Embryonic facial prominence (tissue), 1 donor: ENCODE measurements around the gene ADAMTSL2.
"Not testable (repeated sequence)": the region's sequence is repeated elsewhere in the genome, so short reads cannot be mapped to it uniquely, and the experiment has no call there.

Source experiments
- DNase-seq: peaks from one replicate; pipeline ENCODE4 v3.0.0-alpha.2; 2016; ENCODE audit errors: extremely low spot score

ADAMTSL2 gene

GRCh38 chr9:133558191-133559126 lies 24.0 kb downstream of the ADAMTSL2 start:
- no peak for DNase-seq

DNA sequence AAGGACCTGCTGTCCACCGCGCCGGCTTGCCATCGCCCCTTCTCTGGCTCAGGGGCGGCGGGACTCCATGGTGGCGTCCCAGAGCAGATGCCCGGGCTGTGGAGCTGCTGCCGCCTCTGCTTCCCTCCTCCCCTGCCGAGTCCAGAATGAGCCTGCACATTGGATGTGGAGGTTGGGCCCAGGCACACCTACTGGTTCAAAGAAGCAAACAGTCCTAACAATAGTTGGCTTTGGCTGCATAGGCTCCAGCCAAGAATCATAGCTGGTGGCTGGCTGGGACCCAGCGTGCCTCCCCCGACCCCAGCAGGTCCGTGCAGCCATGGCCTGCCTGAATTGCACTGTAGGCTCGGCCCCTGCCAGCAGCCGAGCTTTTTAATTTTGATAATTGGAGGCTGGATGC lies 25.8 kb downstream of the ADAMTSL2 start:
- no peak for DNase-seq

DNA sequence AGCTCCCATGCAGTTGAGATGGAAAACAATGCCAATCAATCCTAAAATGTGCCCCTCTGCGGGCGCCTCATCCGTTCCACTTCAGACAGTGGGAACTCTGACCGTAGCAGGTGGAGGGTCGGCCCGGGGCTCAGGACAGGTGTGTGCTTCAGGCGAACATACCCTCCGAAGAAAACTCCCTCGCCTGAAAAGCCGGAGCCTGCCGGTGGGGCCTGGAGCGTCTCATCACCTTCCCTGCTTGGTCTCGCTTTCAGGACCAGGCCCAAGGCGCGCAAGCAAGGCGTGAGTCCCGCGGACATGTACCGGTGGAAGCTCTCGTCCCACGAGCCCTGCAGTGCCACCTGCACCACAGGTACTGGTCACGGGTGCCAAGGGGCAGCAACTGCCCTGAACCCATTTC lies 26.4 kb downstream of the ADAMTSL2 start:
- DNase-seq: no peak

DNA sequence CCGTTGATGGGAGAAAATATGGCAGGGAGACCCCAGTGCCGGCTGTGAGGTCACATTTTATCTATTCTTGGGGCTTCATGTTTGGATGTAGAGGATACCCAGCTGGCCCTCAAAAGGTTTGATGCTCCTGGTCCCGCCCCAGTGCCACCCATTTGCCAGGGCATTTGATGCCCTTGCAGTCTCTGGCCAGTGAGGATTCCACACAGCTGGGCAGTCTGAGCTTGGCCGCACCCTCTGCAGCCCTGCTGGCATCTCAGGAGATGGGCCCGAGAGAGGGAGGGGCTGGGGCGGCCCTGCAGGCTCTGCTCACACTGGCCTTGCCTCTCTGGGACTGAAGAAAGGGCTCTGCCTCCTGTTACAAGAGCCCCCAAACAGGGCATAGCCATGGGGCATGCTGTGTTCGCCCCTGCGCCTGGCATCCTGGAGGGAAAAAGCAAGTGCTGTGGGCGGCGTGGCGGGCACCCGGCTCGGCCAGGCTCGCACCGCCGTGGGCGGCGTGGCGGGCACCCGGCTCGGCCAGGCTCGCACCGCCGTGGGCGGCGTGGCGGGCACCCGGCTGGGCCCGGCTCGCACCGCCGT lies 27.6 kb downstream of the ADAMTSL2 start:
- DNase-seq: no peak

DNA sequence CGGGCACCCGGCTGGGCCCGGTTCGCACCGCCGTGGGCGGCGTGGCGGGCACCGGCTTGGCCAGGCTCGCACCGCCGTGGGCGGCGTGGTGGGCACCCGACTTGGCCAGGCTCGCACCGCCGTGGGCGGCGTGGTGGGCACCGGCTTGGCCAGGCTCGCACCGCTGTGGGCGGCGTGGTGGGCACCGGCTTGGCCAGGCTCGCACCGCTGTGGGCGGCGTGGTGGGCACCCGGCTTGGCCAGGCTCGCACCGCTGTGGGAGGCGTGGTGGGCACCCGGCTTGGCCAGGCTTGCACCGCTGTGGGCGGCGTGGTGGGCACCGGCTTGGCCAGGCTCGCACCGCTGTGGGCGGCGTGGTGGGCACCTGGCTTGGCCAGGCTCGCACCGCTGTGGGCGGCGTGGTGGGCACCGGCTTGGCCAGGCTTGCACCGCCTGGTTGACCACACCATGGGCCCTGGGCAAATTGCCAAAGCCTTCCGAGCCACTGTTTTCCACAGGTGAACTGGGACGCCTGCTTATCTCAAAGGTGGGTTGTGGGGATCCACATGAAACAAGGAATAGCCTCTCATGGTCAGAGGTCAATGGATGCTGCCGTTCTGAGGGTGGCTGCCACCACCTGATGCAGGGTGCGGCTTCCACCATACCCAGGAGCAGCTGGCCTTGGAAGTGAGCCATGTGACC lies 28.2 kb downstream of the ADAMTSL2 start:
- DNase-seq: no peak

DNA sequence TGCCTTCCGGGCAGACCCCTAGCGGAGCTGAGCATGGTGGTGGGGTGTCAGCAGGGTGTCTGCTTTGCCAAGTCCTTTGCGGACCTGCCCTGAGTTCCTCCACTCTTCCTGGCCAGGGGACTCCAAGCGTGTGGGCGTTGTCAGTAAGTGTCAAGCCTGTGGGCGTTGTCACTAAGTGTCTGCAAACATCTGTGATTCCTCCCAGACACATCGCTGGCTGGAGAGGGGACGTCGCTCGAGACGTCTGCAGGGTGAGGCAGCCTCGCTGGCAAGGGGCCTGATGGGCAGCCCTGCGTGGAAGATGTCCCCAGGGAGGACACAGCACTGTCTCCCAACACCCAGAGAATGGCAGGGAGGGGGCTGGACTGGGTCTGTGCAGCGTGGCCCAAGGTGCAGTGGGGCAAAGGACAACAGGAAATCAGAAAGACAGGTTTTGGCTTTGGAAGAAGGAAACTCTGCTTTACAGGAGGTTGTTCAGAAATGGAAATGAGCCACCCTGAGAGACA lies 28.8 kb downstream of the ADAMTSL2 start:
- no peak for DNase-seq

- not testable (repeated sequence) for DNase-seq
Measured at GRCh38 chr9:133563814-133564213, 29.3 kb downstream of the ADAMTSL2 start.

- no peak for DNase-seq
Measured at GRCh38 chr9:133564451-133565116, 30.1 kb downstream of the ADAMTSL2 start.

- DNase-seq: no peak
Measured at GRCh38 chr9:133566382-133566781, 31.9 kb downstream of the ADAMTSL2 start.

- no peak for DNase-seq
Measured at GRCh38 chr9:133566817-133567216, 32.3 kb downstream of the ADAMTSL2 start.

DNA sequence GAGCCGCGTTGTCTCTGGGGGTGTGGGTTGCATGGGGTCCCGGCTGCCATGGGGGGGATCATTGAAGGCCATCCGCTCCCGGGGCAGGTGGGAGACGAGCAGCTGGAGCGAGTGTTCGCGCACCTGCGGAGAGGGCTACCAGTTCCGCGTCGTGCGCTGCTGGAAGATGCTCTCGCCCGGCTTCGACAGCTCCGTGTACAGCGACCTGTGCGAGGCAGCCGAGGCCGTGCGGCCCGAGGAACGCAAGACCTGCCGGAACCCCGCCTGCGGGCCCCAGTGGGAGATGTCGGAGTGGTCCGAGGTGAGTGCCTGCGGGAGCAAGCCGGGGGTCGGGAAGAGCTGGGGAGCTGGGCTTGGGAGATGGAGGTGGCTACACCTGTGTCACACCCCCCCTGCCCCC lies 33.7 kb downstream of the ADAMTSL2 start:
- DNase-seq: no peak

DNA sequence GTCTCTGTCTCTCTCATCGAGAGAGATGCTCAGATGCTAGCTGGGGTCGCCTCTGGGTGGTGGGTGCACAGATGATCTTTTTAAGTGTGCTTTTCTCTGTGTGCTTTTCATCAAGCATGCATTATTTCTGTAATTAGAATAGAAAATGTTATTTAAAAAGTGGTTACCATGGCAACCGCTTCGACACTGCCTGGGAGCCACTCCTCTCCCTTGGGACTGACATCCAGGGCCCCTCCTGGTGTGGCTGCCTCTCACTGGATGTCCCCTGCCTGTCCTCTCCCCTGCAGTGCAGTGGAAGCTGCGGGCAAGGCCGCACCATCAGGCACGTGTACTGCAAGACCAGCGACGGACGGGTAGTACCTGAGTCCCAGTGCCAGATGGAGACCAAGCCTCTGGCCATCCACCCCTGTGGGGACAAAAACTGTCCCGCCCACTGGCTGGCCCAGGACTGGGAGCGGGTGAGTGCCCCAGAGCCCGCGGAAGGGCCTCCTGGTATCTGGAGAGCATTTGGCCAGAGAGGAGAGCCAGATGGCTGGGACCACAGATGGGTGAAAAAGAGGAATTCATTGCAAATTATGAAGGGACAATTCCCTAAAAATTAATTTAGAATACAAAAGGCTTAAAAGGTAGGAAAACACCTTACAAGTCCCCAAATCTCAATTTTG lies 34.7 kb downstream of the ADAMTSL2 start:
- no peak for DNase-seq

- DNase-seq: no peak
Measured at GRCh38 chr9:133569891-133570690, 35.6 kb downstream of the ADAMTSL2 start.

- no peak for DNase-seq
Measured at GRCh38 chr9:133570691-133571080, 36.2 kb downstream of the ADAMTSL2 start.

DNA sequence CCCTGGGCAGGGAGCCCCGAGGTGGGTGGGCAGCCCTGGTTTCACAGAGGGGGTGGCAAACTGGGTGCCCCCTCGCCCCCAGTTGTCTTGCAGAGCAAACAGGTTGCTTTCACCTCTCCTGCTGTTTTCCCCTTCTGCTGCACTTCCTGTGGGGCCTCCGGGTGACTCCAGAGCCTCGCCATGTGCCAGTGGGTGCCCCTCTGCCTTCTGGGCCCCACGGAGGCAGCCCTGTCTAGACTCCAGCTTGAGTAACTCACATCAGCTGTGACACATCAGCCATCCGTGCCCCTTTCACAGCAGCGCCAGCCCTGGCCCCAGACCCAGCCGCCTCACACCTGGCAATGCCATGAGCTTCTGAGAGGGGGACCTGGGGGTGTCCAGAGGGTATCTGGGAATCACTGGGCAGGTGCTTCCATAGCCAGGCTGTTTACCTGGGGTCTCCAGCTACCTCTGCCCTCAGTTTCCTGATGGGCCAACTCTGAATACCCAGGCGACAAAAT lies 36.9 kb downstream of the ADAMTSL2 start:
- no peak for DNase-seq

DNA sequence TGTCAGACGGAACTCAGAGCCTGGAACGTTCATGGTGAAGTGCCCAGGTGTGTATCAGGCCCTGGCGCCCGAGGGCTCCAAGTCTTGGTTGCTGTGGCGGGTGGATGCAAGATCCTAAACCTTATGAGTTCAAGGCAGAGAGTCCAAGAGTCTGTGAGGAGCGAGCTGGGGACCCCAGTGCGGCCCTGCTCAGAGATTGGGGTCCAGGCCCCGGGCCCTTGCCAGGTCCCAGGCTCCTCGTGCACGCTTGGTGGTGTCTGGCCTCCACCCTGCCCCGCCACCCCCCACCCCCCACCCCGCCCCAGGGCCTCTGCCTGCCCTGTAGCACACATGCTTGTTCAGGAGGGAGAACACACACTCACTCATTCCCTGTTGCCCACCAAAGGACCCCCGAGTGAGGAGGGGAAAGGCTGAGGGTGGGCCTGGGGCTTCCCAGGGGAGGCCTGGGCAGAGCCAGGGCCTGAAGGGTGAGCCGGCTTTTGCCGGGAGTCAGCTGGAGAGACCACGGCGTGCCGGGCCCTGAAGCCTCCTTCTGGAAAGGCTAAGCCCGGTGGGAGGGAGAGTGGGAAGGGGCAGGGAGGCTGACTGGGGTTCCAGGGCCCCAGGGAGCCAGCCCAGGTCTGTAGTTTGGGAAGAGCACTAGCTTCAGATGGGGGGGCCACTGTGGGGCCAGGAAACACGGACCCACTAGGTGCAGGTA lies 37.5 kb downstream of the ADAMTSL2 start:
- no peak for DNase-seq

DNA sequence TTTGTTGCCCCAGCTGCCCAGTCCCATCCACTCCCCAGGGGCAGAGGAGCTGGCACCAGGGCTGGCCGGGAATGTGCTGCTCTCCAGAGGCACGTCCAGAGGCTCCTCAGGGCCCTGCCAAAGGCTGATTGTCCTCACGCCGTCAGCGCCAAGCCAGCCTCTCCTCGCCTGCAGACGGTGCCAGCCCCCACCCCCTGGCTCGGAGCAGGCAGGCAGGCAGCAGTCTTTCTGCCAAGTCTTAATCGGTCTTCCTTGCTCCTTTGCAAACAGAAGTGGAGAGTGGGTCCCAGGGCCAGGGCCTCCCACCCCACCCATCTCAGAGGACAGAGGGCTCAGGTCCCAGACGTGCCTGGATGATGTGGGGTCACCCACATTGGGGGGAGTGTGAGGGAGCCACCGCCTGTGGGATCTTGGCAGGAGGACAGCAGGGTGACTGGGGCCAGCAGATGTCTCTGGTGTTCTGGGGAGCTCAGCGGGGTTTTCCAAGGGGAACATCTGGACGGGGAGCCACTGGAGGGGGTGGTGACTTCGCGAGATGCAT lies 38.4 kb downstream of the ADAMTSL2 start:
- no peak for DNase-seq

GRCh38 chr9:133573791-133574515 lies 39.4 kb downstream of the ADAMTSL2 start:
- no peak for DNase-seq

DNA sequence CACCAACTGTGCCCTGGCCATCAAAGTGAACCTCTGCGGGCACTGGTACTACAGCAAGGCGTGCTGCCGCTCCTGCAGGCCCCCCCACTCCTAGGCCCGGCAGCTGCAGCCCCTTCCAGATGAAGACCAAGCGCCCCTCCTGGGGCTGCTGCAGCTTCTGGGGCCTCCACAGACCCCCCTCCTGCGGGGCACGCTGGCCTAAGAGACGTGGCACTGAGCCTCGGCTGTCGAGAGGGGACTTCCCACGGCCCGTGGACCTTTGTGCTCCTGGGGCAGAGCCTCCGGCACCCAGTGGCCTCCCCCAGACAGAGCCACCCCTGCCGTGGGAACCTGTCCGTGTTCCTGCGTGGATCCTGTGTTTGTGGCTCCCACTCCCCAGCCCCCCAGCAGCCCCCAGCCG lies 40.3 kb downstream of the ADAMTSL2 start:
- DNase-seq: no peak
